Activated CD4-positive, alpha-beta T cell treated with anti-CD3 and anti-CD28 coated beads, Interleukin-2, amount 50 U/mL, for 16 hours (primary cell): ENCODE results near the gene SLC6A2.
A peak's percentile ranks its signal among the peaks of the same experiment; 100 is the strongest.

Experiments
- DNase-seq: peaks from one replicate; pipeline ENCODE4 v3.0.0-alpha.2; 2020

Gene SLC6A2

DNA sequence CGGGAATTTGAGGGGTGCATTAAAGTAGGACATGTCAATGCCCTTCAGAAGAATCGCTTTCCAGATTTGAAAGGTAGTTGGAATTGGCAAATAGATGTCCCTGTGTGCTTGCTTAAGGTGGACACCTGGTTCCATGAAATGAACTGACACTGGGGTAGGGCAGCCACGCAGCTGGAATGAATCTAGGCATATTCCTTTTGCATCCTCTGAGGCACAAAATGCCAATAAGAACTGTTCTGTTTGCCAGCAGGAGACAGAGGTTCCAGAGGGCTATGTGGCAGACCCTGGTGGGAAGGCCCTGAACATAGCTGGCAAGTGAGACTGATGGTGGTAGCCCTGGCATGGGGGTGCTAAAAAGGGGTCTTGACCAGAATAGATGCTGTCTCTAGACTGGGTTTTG is 61.5 kb downstream of the SLC6A2 start:
- DNase-seq: no peak

DNA sequence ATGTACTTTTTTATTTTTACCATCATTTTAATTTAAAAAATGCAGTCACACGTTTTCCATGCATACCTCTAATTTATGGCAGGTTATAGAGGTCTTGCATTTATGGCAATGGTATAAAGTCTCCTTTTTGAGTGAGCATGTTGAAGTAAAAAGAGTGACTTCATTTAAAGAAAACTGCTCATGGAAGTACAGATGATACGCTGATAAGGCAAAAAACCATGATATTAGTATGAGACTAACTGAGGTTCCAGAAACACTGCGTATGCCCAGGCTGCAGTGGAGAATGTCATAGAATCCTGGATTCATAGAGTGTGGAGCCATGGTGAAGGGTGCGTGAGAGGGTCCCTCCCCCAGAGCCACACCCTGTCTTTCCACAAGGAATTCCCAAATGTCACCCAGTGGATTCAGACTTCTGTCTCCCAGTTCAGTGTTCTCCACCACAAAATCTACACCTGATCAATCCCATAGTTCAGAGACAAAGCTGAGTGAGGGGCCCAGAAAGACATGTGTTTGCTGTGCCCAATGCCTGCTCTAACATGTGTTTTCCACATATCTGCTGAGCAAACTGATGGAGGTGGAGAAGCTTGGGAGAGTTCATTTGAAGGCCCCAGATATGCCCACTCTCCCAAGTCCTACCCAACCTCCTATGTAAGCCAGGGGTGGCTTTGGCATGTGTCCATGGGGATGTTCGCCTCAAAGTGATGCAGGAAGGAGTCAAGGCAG is 69.4 kb downstream of the SLC6A2 start:
- DNase-seq: no peak

DNA sequence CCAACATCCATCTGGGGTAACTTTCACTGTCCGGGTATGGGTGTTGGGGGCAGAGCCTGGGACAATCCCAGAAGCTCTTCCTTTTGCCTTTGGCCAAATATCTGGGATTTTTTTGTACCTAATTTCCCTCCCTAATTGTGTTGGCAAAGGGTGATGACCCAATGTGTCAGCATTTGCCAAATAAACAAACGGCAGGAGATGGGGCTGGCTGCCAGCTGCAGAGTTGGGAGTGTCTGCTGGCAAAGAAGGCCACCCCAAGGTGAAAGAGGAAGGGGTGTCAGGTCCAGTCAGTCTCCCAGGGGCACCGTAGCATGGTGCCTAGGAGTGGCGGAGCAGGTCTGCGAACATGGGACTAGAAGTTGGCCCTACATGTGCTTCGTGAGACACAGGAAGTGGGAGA is 73.0 kb downstream of the SLC6A2 start:
- no peak for DNase-seq

DNA sequence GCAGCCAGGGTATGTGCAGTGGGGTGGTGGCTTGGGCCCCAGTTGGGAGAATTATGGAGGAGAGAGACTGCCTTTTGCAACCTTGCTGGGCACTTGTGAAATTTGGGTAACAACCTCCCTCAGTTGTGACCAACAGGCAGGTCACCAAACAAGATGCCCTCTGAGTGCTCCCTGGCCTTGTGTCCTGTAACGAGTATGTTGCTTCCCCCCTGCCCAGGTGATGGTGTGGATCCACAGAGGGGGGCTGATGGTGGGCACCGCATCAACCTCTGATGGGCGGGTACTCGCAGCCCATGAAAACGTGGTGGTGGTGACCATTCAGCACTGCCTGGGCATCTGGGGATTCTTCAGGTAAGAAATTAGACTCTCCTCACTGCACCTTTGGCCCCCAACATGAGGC is 74.3 kb downstream of the SLC6A2 start:
- DNase-seq: no peak

DNA sequence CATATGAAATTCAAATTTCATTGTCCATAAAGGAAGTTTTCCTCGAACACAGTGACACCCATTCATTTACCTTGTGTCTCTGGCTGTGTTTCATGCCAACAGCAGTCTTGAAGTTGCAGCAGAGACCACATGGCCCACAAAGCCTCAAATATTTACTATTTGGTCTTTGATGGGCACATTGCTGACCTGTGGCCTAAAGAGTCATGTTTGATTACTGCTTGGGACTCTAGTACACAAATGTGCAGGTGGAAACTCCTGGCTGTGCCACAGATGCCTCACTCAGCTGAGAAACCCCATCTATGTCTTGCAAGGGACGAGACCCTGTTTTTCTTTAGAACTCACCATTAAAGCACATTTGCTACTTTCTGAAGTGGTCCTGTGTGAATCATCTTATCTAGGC is 76.7 kb downstream of the SLC6A2 start:
- DNase-seq: no peak

DNA sequence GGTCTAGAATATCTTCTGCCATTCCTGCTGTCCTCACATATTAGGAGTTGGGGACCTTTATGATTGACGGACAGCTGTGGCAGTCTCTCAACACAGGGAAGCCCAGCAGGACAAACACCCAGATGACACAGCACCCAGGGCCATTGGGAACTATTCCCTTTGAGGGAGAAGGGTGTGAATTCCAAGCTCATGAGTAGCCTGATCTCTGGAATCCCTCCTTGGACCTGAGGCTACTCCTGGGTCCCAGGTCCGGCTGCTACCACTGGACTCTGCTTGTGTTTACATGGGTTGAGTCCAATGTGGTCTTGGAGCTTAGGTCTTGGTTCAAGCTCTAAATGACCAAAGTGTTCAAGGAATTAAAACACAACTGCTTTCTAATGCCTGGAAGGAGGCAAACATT is 78.9 kb downstream of the SLC6A2 start:
- no peak for DNase-seq

DNA sequence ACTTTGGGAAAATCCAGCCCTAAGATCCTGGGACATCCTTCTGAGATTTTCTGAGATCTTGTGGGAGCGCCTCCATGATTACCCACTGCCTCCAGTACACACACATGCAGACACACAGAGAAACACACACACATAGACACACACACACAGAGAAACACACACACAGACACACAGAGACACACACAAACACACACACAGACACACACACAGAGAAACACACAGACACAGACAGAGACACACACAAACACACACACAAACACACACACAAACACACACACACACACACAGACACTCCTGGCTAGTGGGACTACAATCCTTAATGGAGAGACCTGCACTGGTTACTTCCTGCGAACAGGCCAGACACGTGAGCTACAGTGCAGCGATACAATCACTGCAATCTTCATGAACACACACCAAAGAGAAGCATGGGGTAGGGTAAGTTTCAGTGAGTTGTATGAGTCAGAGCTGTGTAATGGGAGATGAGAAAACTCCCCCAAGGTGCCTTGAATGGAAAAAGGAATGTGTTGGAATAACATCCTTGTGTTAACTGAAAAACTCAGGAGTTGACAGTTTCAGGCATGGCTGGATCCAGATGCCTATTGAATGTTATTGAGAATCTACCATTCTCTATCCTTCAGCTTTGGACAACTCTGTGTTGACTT is 79.5 kb downstream of the SLC6A2 start:
- DNase-seq: no peak

DNA sequence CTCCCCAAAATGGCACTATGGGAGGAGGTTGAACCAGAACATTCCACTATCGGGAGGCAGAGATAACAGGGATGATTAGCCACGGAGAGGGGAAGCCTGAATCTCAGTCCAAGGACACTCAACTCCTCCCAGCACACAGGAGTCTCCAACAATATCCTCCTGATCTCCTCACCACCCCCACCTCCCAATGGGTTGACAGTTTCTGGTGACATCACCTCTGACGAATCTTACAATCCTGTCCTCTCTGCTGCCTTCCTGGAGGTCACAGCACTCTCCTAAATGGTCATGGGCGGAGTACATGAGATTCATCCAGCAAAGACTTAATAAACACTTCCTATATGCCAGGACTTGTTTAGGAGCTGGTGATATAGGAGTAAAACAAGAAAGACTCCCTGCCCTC is 80.9 kb downstream of the SLC6A2 start:
- DNase-seq: no peak

DNA sequence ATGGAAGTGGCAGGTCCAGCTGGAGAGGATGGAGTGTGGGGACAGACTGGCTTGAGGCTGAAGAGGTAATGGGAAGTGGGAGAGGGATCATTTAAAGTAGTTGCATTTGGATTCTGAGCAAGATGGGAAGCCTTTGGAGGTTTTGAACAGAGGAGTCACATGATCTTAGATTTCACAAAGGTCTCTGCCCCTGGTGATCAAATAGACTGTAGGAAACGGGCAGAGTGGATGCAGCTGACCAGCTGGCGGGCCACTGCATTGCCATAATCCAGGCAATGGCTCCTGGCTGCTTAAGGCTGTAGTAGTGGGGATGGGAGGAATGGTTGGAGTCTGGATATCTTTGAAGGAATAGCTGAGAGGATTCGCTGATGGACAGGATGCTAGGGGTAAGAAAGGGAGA is 81.5 kb downstream of the SLC6A2 start:
- no peak for DNase-seq

DNA sequence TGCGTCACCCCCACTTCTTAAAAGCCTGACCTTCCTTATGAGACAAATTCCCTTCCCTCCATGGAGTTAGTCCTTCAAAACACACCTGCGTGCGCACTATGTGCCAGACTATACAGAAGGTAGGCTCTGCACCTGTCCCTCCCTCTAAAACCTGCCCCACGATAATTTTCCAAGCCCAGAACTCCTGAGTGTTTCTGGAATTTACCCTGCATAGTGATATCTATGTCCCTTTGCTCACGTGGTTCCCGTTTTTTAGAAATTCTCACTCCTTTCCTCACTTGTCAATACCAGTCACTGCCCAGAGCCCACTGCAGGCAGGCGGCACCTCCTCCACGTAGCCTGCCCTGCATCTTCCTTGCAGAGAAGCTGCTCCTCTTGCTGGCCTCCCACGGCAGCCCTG is 82.2 kb downstream of the SLC6A2 start:
- DNase-seq: no peak

DNA sequence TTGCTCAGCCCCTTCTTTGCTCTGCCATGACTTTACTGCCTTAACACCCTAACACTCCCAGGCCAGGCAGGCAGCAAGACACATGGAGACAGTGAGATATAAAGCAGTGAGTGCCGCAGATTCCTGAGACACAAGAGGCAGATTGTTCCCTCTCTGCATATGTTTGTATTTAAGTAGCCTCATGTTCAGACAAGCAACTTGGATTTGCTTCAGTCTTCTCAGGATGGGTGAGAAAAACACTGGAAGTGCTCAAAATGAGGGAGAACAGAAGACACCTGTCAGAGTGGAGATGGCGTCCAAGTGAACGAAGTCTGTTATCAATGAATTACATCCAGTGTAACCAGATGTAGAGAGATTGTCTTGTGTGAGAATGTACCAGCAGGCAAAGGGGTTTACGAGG is 90.3 kb downstream of the SLC6A2 start:
- DNase-seq: no peak

DNA sequence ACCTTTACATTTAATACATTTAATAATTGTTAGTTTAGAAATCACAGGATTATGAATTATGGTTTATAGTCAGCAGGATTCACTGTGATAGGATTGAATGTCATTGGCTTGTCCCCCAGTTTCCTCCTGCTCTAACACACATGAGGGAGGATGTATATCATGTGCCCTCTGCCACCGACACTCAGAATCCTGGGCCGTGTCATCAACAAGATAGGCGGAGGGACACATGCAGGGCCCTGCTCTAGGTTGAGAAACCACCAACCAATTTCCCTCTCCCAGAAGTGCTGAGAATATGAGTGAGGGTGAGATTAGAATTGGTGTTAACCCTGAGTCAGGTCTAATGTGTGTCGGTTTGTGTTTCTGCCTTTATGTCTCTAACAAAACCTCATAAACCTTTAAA is 92.0 kb downstream of the SLC6A2 start:
- DNase-seq: no peak

DNA sequence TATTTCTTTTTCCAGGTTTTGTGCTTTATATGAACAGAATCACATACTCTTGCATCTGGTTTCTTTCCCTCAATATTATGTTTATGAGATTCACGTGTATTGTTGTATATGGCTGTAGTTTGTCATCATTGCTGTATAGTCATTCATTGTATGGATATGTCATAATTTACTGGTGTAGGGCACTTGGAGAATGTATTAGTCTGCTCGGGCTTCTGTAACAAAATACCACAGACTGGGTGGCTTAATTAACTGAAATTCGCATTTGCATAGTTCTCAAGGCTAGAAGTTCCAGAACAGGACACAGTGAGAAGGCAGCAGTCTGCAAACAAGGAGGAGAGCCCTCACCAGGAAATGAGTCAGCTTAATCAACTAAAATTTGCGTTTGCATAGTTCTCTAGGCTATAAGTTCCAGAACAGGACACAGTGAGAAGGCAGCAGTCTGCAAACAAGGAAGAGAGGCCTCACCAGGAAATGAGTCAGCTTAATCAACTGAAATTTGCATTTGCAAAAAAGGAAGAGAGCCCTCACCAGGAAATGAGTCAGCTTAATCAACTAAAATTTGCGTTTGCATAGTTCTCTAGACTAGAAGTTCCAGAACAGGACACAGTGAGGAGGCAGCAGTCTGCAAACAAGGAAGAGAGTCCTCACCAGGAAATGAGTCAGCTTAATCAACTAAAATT is 96.8 kb downstream of the SLC6A2 start:
- peak; percentile 68 for DNase-seq

DNA sequence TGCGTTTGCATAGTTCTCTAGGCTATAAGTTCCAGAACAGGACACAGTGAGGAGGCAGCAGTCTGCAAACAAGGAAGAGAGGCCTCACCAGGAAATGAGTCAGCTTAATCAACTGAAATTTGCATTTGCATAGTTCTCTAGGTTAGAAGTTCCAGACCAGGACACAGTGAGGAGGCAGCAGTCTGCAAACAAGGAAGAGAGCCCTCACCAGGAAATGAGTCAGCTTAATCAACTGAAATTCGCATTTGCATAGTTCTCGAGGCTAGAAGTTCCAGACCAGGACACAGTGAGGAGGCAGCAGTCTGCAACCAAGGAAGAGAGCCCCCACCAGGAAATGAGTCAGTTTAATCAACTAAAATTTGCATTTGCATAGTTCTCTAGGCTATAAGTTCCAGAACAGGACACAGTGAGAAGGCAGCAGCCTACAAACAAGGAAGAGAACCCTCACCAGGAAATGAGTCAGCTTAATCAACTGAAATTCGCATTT is 97.4 kb downstream of the SLC6A2 start:
- peak; percentile 67 for DNase-seq
